GM19395 (cell line): ENCODE results near the gene CREBL2.
"Not testable (repeated sequence)": the region's sequence is repeated elsewhere in the genome, so short reads cannot be mapped to it uniquely, and the experiment has no call there.

Experiments used
- ATAC-seq: cut with Tn5 transposase; IDR thresholded peaks from one replicate; pipeline ENCODE4 v1.9.1; 2021; ENCODE audit warnings: mild to moderate bottlenecking, moderate library complexity; ENCODE audit not compliant: unreplicated experiment

CREBL2 gene

GRCh38 chr12:12611512-12612306 lies at the start of gene CREBL2:
Gene CREBL2, plus strand, starts transcription at chr12:12611876. Its CDS starts 297 bp downstream, at chr12:12612173.
- ATAC-seq: peak; percentile 79

DNA sequence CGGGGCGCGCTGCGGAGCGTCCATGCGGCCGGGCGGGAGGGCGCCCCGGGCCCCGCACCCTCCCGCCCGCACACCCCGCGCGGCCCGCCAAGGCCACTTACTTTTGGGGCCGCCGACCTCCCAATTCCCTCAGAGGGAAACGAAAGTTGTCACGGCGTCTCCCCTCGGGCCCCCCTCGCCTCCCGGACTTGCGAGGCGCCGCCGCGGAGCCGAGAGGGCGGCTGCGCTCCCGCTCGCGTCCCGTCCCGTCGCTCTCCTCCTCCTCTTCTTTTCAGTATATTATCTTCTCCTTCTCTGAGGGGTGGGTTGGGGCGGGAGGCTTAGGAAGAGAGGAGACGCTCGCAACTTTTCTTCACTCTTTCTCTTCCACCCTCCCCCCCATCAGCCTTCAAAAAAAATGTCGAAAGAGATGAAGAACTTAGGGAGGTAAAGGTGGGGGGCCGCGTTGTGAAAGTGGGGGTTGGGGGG lies 49.6 kb upstream of the CREBL2 start:
- no peak for ATAC-seq

DNA sequence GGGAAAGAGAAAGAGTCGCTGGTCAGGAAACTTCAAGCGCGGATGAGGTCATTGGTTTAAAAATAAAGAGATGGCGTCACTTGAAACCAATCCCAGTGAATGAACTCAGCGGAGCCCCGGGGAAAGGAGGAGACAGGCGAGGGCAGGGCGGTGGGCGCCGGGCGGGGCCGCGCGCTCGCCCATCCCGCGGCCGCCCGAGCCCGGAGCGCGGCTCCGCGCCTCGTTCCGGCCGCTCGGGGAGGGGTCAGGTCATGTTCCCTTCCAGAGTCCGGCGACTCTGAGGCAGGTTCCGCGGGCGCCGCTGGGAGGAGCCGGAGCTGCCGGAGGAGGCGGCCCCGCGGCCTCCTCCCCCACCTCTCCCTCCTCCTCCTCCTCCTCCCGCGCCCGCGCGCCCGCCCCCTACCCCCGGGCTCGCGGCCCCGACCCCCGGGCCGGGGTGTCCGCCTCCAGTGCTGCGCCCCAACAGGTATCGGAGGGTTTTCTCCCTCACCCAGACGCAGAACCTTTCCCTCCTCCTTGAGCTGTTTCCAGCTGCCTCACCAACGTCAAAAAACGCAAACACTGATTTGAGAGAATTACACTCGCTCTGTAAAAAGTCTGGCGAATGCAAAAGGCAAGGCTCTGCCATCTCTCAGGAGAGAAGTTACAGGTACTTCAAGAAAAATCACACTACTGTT lies 49.0 kb upstream of the CREBL2 start, which contains the start of gene DUSP16:
Gene DUSP16 (minus strand): TSS at position 279 of the 677 bp plus-strand sequence. CDS start 41,765 bp downstream, outside the sequence.
- peak; percentile 67 for ATAC-seq

DNA sequence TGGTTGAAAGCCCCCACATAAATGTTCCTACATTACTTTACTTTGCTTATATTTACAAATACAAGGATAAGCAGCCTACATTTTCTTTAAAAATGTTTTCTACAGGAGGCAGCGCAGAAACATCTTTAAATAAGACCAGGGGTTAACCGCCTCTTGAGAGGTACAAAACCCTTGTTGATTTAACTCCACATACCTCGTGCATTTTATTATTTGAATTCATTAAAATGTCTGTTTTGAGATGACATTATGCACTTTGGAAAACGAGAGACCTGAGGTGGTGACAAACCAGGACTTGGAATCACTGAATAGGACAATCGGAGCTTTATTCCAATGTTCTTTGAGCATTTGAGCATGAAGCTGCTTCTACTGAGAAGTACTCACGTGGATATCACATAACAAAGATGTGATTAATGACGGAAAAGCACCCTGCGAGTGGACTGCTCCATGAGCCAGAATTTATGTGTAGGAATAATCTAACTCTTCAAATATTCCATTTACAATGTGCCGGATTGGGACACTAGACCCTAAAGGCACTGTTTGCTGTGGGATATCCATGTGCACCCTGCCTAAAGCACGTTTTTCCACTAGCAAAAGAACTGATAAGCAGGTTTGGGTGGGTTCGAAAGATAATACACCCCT lies 48.3 kb upstream of the CREBL2 start:
- no peak for ATAC-seq

DNA sequence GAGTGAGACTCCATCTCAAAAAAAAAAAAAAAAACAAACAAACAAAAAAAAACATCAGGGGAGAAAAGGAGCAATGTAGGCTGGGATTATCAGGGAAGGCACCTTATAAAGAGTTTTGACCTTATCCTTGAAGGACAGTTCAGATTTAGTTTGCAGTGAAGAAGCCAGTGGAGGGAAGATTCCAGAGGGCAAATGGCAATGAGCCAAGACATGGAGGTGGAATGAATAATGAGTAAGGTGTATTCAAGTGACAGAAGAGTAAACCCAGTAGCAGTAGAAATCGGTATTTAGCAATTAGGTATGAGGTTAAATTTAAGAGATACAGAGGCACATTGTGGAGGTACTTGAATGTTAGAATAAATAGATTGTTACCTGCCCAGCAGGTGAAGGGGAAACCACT lies 46.8 kb upstream of the CREBL2 start:
- no peak for ATAC-seq

GRCh38 chr12:12565971-12566370 lies 45.7 kb upstream of the CREBL2 start:
- ATAC-seq: not testable (repeated sequence)

GRCh38 chr12:12572659-12573058 lies 39.0 kb upstream of the CREBL2 start:
- no peak for ATAC-seq

DNA sequence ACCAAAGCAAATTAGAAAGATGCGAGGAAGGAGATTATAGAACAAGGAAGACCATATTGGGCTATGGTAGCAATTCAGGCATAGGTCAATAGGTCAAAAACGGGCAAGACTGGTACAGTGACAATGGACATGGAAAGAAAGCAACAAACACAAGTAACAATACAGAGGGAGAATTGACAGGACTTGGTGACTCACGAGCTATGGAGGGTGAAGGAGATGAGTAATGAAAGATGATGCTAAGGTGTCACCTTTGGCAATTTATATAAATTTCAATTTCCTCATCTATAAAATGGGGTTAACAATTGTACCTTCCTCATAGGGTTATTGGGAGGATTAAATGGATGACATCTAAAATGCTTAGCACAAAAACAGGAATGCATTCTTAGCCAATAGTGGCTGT lies 33.9 kb upstream of the CREBL2 start:
- no peak for ATAC-seq

- ATAC-seq: not testable (repeated sequence)
Measured at GRCh38 chr12:12580716-12581115, 31.0 kb upstream of the CREBL2 start.

DNA sequence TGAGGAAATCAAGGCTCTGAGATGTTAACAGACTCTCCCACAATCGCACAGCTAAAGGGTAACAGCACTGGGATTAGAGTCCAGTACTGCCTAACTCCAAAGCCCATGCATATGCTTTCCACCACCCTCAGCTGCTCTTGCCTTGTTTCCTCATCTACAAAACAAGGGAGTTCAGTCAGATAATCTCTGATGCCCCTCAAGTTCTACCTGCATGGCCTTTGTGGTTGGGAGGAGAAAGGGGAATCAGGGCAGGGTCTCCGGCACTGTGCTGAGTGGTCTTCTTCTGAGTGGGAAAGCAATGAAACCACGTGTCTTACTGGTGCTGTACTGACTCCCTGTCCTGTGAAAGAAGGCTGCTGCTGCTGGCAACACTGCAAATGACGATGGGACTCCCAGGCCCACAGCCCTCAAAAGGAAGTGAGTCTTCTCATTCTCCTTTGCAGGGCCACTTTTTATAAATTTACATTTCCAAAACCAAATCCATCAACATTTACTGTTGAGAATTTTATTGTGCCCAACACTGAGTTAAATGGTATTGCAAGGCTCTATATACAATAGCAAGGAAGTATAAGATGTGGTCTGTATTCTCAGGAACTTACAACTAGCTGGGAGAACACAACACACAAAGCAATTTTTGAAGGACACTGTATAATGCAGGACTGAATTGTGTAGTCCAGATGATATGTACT lies 29.3 kb upstream of the CREBL2 start:
- ATAC-seq: peak; percentile 46

GRCh38 chr12:12582895-12583303 lies 28.8 kb upstream of the CREBL2 start:
- peak; percentile 93 for ATAC-seq

- ATAC-seq: no peak
Measured at GRCh38 chr12:12583510-12584178, 28.0 kb upstream of the CREBL2 start.

DNA sequence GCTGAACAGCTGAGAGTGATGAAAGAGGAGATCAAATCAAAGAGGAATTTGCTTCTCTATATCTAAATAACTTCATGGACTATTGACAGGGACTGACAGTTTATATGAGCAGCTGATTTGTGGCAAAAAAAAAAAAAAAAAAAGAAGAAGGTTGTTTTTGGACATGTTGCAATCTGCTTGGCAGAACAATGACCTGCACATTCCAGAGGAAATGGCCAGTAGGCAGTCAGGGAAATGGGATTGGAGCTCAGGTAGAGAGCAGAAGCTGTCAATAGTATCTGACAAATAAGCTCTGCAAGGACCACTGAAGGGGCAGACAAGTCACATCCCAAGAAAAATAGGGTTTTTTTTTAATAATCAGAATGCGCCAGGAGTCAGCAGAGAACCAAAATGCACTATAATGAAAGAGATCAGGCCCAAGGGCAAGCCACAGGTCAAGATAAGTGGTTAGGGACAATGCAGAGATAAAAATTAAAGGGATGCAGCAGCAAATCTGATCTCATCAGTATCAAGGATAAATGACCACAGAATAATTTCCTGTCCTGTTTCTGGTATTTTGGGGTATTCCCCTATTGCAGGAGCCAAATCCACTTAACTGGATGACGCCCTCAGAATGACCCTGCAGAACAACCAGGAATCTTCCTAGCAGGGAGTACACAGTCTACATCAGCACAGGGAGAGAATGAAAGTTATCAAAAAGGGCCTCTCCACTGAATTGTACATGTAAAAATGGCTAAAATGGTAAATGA lies 26.4 kb upstream of the CREBL2 start:
- no peak for ATAC-seq

GRCh38 chr12:12586879-12587675 lies 24.6 kb upstream of the CREBL2 start:
- no peak for ATAC-seq

DNA sequence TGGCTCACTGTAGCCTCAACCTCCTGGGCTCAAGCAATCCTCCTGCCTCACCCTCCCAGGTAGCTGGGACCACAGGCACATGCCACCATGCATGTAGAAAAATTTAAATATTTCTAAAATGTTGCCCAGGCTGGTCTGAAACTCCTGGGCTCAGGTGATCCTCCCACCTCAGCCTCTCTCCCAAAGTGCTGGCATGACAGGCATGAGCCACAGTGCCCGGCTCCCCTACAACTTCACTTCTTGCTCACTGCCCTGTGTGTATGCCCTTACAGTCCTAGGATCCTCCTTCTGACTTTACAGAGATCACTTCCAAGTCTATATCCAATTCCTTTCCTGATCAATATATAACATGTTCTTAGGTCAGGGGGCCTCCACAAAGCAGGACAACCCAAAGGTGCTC lies 23.8 kb upstream of the CREBL2 start:
- no peak for ATAC-seq

GRCh38 chr12:12588436-12588835 lies 23.2 kb upstream of the CREBL2 start:
- not testable (repeated sequence) for ATAC-seq

DNA sequence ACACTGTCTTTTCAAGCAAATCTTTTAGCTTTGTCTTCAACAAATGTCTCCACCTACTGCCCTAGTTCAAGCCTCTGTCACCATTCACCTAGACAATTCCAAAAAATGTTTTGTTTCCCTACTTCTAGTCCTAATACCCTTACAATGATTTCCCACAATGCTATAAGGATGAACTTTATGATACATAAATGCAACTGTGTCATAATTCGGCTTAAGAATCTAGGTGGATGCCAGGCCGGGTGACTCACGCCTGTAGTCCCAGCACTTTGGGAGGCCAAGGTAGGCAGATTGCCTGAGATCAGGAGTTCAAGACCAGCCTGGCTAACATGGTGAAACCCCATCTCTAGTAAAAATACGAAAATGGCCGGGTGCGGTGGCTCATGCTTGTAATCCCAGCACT lies 20.7 kb upstream of the CREBL2 start:
- ATAC-seq: no peak

DNA sequence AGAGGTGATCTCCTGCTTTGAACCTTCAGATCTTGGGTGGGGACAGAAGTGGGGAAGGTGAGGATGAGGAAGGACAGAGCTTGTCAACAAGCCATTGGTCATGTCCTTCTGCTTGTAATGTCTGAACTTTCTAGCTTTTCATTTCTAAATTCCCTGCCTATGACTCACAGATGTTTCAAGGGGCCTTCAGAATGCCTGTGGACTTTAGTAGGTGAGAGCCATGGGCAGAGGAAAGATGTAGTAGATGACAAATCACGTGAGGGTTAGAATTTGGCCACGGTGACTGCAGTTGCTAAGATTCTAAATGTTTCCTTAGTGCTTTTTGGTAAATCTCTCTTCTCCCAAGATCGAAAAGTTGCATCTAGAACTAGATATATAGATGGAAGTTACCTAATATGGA lies 18.7 kb upstream of the CREBL2 start:
- no peak for ATAC-seq

GRCh38 chr12:12595929-12596328 lies 15.7 kb upstream of the CREBL2 start:
- ATAC-seq: not testable (repeated sequence)
